Panc1 (cell line): Measurements from ENCODE around the gene RALGPS1.

Experiments used
- SIN3A ChIP-seq: IDR thresholded peaks from 2 replicates; pipeline ENCODE4 v1.6.1; 2012; ENCODE audit warnings: low read depth, mild to moderate bottlenecking, low read length, moderate library complexity, borderline replicate concordance; ENCODE audit not compliant: insufficient read depth
- TF ChIP-seq, protein P1 (sequence below): fragments of 450-650 bp; IDR thresholded peaks from 2 replicates; pipeline ENCODE4 v1.5.1; 2017; ENCODE audit warnings: mild to moderate bottlenecking
- TF ChIP-seq, protein P2 (sequence below), 2 experiments: IDR thresholded peaks; 2 replicates each; pipeline ENCODE4 v1.6.1; 2011 to 2012; ENCODE audit warnings: low read depth in 2 of 2, control low read depth in 1 of 2, low read length in 1 of 2, mild to moderate bottlenecking in 1 of 2, moderate library complexity in 1 of 2; ENCODE audit not compliant: insufficient read depth in 1 of 2

DNA sequence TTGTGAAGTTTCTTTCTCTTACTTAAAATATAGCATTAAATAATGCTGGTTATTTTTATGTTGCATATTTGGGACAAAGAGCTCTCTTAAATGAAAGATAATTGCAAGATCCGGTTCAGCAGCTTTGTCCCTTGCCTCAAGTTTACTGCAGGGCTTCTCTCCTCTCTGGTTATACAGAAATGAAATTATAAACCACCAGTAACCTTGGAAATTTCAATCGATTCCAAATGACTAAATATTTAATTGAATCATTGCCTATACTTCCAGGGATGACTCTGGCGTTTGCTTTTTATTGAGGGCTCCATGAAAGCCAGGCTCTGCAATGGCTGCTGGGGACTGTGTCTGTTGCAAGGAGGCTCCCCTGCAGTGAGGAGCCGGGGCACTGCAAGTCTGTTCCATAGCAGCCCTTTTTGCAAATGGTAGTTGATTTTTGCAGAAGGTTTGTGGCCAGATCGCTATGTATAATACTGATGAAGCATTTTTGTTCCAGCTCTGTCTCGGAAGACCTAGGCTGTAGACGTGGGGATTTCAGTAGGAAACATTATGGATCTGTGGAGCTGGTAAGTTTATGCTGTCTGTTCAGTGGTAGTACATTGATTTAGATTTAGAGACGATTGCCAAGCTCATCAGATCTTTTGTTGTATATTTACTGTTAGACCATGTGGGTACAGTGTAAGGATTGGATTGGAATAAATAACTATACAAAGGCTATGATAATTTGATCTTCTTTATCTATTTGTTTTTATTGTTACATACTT is 350.1 kb downstream of the RALGPS1 start, which contains the start of gene GARNL3:
- TF ChIP-seq, protein P1, sequence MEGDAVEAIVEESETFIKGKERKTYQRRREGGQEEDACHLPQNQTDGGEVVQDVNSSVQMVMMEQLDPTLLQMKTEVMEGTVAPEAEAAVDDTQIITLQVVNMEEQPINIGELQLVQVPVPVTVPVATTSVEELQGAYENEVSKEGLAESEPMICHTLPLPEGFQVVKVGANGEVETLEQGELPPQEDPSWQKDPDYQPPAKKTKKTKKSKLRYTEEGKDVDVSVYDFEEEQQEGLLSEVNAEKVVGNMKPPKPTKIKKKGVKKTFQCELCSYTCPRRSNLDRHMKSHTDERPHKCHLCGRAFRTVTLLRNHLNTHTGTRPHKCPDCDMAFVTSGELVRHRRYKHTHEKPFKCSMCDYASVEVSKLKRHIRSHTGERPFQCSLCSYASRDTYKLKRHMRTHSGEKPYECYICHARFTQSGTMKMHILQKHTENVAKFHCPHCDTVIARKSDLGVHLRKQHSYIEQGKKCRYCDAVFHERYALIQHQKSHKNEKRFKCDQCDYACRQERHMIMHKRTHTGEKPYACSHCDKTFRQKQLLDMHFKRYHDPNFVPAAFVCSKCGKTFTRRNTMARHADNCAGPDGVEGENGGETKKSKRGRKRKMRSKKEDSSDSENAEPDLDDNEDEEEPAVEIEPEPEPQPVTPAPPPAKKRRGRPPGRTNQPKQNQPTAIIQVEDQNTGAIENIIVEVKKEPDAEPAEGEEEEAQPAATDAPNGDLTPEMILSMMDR: no peak
- TF ChIP-seq SIN3A: no peak
- TF ChIP-seq, protein P2, sequence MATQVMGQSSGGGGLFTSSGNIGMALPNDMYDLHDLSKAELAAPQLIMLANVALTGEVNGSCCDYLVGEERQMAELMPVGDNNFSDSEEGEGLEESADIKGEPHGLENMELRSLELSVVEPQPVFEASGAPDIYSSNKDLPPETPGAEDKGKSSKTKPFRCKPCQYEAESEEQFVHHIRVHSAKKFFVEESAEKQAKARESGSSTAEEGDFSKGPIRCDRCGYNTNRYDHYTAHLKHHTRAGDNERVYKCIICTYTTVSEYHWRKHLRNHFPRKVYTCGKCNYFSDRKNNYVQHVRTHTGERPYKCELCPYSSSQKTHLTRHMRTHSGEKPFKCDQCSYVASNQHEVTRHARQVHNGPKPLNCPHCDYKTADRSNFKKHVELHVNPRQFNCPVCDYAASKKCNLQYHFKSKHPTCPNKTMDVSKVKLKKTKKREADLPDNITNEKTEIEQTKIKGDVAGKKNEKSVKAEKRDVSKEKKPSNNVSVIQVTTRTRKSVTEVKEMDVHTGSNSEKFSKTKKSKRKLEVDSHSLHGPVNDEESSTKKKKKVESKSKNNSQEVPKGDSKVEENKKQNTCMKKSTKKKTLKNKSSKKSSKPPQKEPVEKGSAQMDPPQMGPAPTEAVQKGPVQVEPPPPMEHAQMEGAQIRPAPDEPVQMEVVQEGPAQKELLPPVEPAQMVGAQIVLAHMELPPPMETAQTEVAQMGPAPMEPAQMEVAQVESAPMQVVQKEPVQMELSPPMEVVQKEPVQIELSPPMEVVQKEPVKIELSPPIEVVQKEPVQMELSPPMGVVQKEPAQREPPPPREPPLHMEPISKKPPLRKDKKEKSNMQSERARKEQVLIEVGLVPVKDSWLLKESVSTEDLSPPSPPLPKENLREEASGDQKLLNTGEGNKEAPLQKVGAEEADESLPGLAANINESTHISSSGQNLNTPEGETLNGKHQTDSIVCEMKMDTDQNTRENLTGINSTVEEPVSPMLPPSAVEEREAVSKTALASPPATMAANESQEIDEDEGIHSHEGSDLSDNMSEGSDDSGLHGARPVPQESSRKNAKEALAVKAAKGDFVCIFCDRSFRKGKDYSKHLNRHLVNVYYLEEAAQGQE (IDR thresholded peaks at IDR 0.05; ENCODE audit: insufficient read depth in 1 of 2, low read depth in 2 of 2, low read length in 1 of 2): no peak
